Femur (tissue), 1 donor: ENCODE results near the gene EPHA8.

Experiments
- DNase-seq: peaks from one replicate; pipeline ENCODE4 v3.0.0-alpha.2; 2017

The EPHA8 gene

GRCh38 chr1:22562584-22563583 is at the start of gene EPHA8:
Gene EPHA8 (plus strand): TSS chr1:22563489. CDS start chr1:22563636, 147 bp downstream.
- DNase-seq: no peak

GRCh38 chr1:22516906-22517571 is 46.2 kb upstream of the EPHA8 start:
- no peak for DNase-seq

GRCh38 chr1:22517956-22518355 is 45.3 kb upstream of the EPHA8 start:
- no peak for DNase-seq

DNA sequence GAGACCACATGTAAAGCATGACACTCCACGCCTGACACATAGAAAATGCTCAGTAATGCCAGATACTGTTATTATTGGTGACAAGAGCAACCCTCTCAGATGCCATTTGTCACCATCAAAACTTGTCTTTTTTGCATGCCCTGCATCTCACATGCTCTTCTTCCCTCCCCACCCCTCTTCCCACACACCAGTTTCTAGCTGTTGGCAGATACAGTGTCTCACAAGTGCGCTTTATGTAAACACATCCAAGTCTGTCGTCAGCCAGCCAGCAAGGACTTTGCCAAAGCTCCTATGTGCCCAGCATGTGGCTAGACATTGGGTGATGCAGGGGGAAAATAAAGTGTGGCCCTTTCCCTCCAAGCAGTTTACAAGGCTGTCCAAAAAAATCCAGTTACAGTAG is 44.9 kb upstream of the EPHA8 start:
- DNase-seq: no peak

GRCh38 chr1:22520871-22521270 is 42.4 kb upstream of the EPHA8 start:
- no peak for DNase-seq

DNA sequence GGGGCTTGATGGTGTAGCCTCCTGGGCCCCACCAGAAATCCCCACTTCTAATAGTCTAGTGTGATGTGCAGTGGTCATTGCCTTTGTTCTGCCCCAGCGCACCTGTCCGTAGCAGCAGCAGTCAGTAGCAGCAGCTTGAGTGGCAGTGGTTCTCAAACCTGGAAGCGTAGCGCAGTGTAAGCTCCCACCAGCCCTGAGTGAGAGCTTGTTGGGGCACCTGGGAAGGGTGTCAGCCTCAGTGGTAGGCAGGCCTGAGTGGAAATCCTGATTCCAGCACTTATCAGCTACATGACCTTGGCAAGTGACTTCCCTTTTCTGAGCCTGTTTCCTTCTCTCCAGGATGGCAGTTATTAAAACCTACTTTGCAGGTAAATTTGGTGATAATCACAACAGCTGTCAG is 41.6 kb upstream of the EPHA8 start:
- DNase-seq: no peak

- DNase-seq: no peak
These were observed 41.0 kb upstream of the EPHA8 start for GRCh38 chr1:22522221-22522743.

DNA sequence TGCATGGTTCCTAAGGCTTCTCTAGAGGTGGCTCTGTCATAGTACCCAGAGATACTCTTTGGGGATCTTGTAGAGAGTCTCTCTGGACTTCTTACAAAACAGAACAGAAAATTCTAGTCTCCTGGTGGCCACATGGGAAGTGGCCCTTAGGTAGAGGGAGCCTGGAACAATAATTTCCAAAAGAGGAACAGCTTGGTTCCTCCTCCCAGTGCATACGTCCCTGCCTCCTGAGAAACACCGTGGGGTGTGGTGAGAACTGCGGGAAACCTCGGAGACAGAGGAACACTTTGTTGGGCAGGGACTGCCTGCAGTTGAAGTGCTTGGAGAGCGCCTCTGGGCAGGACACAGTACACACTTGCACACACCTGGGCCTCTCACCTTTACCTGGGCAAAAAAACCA is 38.8 kb upstream of the EPHA8 start:
- no peak for DNase-seq

DNA sequence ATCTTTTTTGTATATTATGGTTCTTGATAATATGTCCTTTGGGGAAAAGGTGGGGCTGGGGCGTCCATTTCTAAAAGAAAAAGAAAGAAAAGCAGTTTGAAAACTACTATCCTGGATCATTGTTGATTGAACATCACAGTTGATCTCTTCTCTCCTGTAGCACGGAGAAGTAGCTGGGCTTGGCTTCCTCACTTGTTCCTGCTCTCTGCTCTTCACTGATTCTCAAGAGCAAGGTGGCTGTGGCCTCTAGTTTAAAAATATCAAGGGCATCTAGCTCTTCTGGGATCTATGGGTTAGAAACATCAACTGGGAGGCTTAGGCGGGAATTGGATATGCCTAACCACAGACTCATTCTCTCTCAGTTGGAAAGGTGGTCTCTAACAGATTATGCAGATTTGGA is 38.1 kb upstream of the EPHA8 start:
- DNase-seq: no peak

GRCh38 chr1:22525646-22526045 is 37.6 kb upstream of the EPHA8 start:
- DNase-seq: no peak

DNA sequence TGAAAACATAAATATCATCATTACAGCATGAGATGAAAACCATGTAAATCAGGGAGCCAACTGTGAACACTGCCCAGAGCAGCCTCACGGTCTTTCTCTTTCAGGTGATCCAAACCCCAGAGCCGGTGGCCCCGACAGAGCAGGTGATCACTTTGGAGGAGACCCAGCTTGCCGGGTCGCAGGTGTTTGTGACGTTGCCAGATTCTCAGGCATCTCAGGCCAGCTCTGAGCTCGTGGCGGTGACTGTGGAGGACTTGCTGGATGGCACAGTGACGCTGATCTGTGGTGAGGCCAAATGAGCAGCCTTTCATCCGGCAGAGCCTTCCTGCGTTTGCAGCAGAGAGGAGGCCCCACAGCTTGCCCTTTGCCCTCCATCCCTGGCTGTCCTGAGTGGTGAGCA is 37.2 kb upstream of the EPHA8 start:
- DNase-seq: no peak

DNA sequence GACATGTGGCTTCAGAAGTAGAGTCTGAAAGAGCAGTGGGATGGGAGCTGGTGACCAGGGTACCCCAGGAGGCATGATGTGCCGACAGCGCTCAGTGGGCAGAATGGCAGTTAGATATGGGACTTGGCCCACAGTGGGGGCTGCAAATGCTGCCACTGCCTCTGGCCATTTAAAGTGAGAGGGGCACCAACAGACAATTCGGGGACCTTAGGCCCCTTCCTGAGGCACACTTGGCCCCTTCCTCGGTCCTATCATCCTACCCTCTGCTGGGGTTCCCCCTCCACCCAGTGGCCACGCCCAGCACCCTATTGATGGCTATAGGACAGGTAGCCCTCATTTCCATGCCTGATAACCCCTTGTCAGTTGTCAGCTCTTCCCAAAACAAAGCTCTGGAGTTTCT is 36.6 kb upstream of the EPHA8 start:
- DNase-seq: no peak

GRCh38 chr1:22527122-22527521 is 36.2 kb upstream of the EPHA8 start:
- no peak for DNase-seq

DNA sequence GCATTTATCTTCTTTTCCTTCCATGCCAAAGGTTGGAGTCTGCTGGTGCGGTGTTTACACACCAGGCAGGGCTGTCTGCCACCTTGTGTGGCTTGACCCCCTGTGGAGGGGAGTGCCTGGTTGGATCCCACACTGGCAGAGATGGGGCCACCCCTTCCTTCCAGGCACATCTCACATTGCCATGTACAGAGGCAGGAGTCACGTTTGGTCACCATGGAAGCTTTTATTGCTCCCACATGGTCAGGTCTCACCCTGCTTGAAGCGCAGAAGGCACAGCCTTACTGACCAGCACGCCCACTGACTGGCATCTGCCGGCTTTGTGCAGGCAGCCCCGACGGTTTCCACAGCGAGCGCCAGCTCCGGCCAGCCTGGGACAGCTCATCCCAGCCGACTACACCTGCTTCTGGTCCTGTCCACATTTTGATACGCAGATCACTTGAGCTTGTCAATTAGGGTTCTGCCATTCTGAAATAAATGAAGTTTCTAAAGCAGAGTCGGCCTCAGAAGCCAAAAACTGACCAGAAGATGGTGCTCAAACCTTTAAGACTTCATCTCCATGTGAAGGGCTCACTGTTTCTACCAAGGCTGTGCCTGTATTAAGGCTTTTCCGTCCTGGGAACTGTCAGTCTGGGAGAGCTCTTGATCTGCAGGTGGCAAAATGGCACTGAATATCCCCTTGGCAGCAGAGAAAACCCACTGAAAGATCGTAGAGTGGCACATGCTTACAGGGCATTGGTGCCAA is 35.6 kb upstream of the EPHA8 start:
- DNase-seq: no peak

DNA sequence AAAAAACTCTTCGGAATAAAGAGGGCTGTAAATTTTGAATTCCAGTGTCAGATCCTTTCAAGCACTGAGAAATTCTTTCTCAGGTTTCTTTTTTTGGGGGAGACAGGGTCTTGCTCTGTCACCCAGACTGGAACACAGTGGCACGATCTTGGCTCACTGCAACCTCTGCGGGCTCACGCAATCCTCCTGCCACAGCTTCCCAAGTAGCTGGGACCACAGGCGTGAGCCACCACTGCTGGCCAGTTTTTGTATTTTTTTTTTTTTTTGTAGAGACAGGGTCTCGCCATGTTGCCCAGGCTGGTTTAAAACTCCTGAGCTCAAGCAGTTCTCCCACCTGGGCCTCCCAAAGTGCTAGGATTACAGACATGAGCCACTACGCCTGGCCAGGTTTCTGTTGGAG is 34.8 kb upstream of the EPHA8 start:
- DNase-seq: no peak

DNA sequence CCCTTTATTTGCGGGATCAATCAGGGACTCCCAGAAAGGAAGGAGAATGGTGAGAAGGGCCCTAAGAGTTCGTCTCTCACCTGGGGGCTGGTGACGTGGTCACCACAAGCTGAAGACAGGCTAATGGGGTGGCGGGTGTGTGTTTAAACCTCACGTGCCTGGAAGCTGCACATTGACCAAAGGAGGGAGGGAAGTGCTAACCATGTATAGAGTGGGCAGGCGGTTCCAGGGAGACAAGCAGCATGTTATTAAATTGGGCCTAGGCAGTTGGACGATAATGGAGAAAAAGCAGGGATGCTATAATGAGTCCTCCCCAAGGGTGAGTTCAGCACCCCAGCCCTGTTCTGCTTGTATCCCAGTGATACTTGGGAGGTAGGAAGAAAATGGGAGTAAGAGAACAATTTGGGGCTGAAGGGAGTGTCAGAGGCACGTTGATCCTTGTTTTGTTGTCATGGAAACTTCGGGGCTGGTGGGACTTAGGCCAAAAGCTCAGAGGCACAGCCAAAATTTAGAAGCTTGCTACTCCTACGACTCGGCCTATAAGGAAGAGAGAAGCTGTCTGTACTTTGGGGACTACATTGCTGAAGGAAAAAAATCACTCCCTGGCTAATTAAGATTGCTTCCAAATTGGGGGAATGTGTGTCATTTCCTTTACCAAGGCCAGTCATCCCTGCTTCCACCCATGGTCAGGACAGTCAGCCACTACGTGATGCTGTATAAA is 33.2 kb upstream of the EPHA8 start:
- DNase-seq: peak; percentile 91

- DNase-seq: no peak
These were observed 32.6 kb upstream of the EPHA8 start for GRCh38 chr1:22530715-22531114.

DNA sequence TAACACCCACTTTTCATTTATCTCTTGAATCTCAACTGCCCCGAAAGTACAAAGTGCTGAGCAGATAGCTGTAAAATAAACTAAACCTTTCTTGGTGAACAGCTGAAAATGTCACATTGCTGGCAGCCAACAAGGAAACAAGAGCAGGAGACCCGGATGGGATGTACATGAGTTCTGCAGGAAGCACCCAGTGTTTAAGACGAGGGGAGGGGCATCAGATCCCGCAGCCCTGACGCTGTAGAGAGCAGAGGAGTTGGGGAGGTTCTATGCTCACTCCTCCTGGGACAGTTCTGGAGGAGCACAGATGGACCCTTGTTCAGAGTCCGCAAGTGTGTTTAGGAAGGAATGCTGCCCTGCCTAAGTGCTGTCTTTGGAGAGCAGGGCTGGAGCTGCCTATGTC is 32.0 kb upstream of the EPHA8 start:
- peak; percentile 55 for DNase-seq

- DNase-seq: no peak
These were observed 29.9 kb upstream of the EPHA8 start for GRCh38 chr1:22533244-22533895.

DNA sequence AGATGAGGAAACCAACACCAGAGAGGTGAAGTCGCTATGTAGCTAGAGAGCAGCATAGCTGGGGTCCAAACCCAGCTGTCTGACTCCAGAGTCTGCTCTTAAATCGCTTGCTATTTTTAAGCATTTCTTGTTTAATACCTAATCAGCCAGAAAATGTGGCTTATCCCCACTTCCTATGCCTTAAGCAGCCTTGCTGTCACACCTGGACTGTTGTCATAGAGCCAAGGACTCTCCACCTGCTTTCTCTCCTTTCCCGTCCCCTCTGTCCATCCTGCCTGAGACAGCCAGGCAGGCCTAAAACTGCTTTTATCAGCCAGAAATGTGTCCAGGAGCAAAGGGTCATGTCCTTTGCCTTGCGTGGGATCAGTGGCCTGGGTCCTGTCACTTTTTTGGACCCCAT is 28.3 kb upstream of the EPHA8 start:
- DNase-seq: no peak

GRCh38 chr1:22535399-22535798 is 27.9 kb upstream of the EPHA8 start:
- DNase-seq: no peak

- DNase-seq: no peak
These were observed 26.8 kb upstream of the EPHA8 start for GRCh38 chr1:22536506-22536905.
